Measurements from ENCODE around the gene LKAAEAR1.
A peak's percentile ranks its signal among the peaks of the same experiment; 100 is the strongest.
"Not testable (repeated sequence)": the region's sequence is repeated elsewhere in the genome, so short reads cannot be mapped to it uniquely, and the experiment has no call there.

LKAAEAR1 gene

GRCh38 chr20:64129146-64129782 lies 45.1 kb upstream of the LKAAEAR1 start:
- H3K9ac ChIP-seq = no peak overlapping the region
- H3K4me2 ChIP-seq (ENCODE audit: low read length) = no peak overlapping the region
- no peak for TF ChIP-seq CTCF (IDR thresholded peaks at IDR 0.05)
- no peaks in the 10 kb centered on the region for H3K9me3 ChIP-seq (ENCODE audit: control insufficient read depth, low read length)
- no peak overlapping the region for H2AFZ ChIP-seq
- H3K79me2 ChIP-seq = peaks cover 25% of the 10 kb centered on the region
- H3K27me3 ChIP-seq (ENCODE audit: control insufficient read depth, insufficient read depth, low read length) = no peaks in the 10 kb centered on the region
- no peak overlapping the region for H3K4me3 ChIP-seq (ENCODE audit: low read depth, low read length)
- H3K27ac ChIP-seq = no peak overlapping the region
- no peaks in the 10 kb centered on the region for H3K4me1 ChIP-seq
- no peaks in the 10 kb centered on the region for H3K36me3 ChIP-seq (ENCODE audit: control insufficient read depth, insufficient read depth, low read length)

GRCh38 chr20:64123517-64123916 lies 39.3 kb upstream of the LKAAEAR1 start:
- H3K9ac ChIP-seq = not testable (repeated sequence)

GRCh38 chr20:64122927-64123326 lies 38.7 kb upstream of the LKAAEAR1 start:
- peaks cover 11% of the 10 kb centered on the region for H3K4me1 ChIP-seq
- not testable (repeated sequence) for H3K9ac ChIP-seq; H3K27me3 ChIP-seq (ENCODE audit: control insufficient read depth, insufficient read depth, low read length); H3K27ac ChIP-seq; H3K79me2 ChIP-seq; H3K4me2 ChIP-seq (ENCODE audit: low read length); H3K9me3 ChIP-seq (ENCODE audit: control insufficient read depth, low read length); H3K4me3 ChIP-seq (ENCODE audit: low read depth, low read length); H2AFZ ChIP-seq; H3K36me3 ChIP-seq (ENCODE audit: control insufficient read depth, insufficient read depth, low read length)

More at GRCh38 chr20:64123517-64123916, 39.3 kb upstream of the LKAAEAR1 start:
- not testable (repeated sequence) for H3K9me3 ChIP-seq (ENCODE audit: control insufficient read depth, low read length); H3K4me2 ChIP-seq (ENCODE audit: low read length); H3K79me2 ChIP-seq; H3K4me3 ChIP-seq (ENCODE audit: low read depth, low read length); H2AFZ ChIP-seq; H3K27me3 ChIP-seq (ENCODE audit: control insufficient read depth, insufficient read depth, low read length); H3K36me3 ChIP-seq (ENCODE audit: control insufficient read depth, insufficient read depth, low read length); H3K27ac ChIP-seq
- peaks cover 11% of the 10 kb centered on the region for H3K4me1 ChIP-seq

GRCh38 chr20:64121586-64121985 lies 37.4 kb upstream of the LKAAEAR1 start:
- Histone ChIP-seq H3K79me2 (peaks cover 8% of the 10 kb centered on the region), H3K9ac (no peak overlapping the region), H3K4me1 (peaks cover 16% of the 10 kb centered on the region), H3K27me3 (ENCODE audit: control insufficient read depth, insufficient read depth, low read length) (no peaks in the 10 kb centered on the region), H2AFZ (no peak overlapping the region), H3K27ac (no peak overlapping the region), H3K9me3 (ENCODE audit: control insufficient read depth, low read length) (no peaks in the 10 kb centered on the region), H3K4me2 (ENCODE audit: low read length) (no peak overlapping the region), H3K36me3 (ENCODE audit: control insufficient read depth, insufficient read depth, low read length) (no peaks in the 10 kb centered on the region), H3K4me3 (ENCODE audit: low read depth, low read length) (no peak overlapping the region)
- TF ChIP-seq CTCF (IDR thresholded peaks at IDR 0.05) = no peak

- H3K79me2 ChIP-seq = peaks cover 8% of the 10 kb centered on the region
- TF ChIP-seq CTCF (IDR thresholded peaks at IDR 0.05) = no peak
- H3K4me1 ChIP-seq = peaks cover 25% of the 10 kb centered on the region
- H2AFZ ChIP-seq = peak overlapping the region; percentile 54
- H3K4me2 ChIP-seq (ENCODE audit: low read length) = peak overlapping the region; percentile 16
- H3K36me3 ChIP-seq (ENCODE audit: control insufficient read depth, insufficient read depth, low read length) = no peaks in the 10 kb centered on the region
- no peaks in the 10 kb centered on the region for H3K27me3 ChIP-seq (ENCODE audit: control insufficient read depth, insufficient read depth, low read length)
- H3K27ac ChIP-seq = peak overlapping the region; percentile 85
- H3K4me3 ChIP-seq (ENCODE audit: low read depth, low read length) = no peak overlapping the region
- H3K9ac ChIP-seq = no peak overlapping the region
- H3K9me3 ChIP-seq (ENCODE audit: control insufficient read depth, low read length) = no peaks in the 10 kb centered on the region
Observed at GRCh38 chr20:64119681-64120341, 35.6 kb upstream of the LKAAEAR1 start.
